SJSA1 (cell line): Measurements from ENCODE around the gene DLGAP5. TPM values are rescaled to one million over a fixed set of nuclear protein-coding genes. Genes with fewer than 3 reads are reported as not detected.

ENCODE experiments used
- DNase-seq, 2 experiments: peaks; one replicate each; pipeline ENCODE4 v3.0.0-alpha.2; 2015 to 2020; ENCODE audit warnings: low spot score in 2 of 2, low read depth in 1 of 2
- H3K27ac ChIP-seq: fragments of 250-450 bp; sonication (Bioruptor Pico); 2 replicates; pipeline ENCODE4 v1.5.1; 2020; ENCODE audit warnings: mild to moderate bottlenecking, moderate library complexity
- H3K27me3 ChIP-seq: fragments of 250-450 bp; sonication (Bioruptor Pico); replicated peaks from 2 replicates; pipeline ENCODE4 v1.5.1; 2020; ENCODE audit warnings: mild to moderate bottlenecking, moderate library complexity
- H3K36me3 ChIP-seq: fragments of 250-450 bp; sonication (Bioruptor Pico); 2 replicates; pipeline ENCODE4 v1.5.1; 2020; ENCODE audit warnings: mild to moderate bottlenecking
- H3K4me1 ChIP-seq: fragments of 250-450 bp; sonication (Bioruptor Pico); replicated peaks from 2 replicates; pipeline ENCODE4 v1.6.1; 2021; ENCODE audit warnings: mild to moderate bottlenecking
- H3K4me3 ChIP-seq: fragments of 250-450 bp; sonication (Bioruptor Pico); 2 replicates; pipeline ENCODE4 v1.5.1; 2020; ENCODE audit warnings: mild to moderate bottlenecking
- H3K9me3 ChIP-seq: fragments of 250-450 bp; sonication (Bioruptor Pico); replicated peaks from 2 replicates; pipeline ENCODE4 v1.5.1; 2020; ENCODE audit warnings: mild to moderate bottlenecking
- total RNA-seq: library from RNA; depleted of rRNA; stranded (reverse); fragments of >200 nt; shearing (Covaris generic); gene quantifications from 2 replicates; pipeline ENCODE4 v1.2.3, GENCODE V29; 2014; rRNA removed

Gene DLGAP5, protein sequence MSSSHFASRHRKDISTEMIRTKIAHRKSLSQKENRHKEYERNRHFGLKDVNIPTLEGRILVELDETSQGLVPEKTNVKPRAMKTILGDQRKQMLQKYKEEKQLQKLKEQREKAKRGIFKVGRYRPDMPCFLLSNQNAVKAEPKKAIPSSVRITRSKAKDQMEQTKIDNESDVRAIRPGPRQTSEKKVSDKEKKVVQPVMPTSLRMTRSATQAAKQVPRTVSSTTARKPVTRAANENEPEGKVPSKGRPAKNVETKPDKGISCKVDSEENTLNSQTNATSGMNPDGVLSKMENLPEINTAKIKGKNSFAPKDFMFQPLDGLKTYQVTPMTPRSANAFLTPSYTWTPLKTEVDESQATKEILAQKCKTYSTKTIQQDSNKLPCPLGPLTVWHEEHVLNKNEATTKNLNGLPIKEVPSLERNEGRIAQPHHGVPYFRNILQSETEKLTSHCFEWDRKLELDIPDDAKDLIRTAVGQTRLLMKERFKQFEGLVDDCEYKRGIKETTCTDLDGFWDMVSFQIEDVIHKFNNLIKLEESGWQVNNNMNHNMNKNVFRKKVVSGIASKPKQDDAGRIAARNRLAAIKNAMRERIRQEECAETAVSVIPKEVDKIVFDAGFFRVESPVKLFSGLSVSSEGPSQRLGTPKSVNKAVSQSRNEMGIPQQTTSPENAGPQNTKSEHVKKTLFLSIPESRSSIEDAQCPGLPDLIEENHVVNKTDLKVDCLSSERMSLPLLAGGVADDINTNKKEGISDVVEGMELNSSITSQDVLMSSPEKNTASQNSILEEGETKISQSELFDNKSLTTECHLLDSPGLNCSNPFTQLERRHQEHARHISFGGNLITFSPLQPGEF
- total RNA-seq, result 67.7 and 83.1 TPM in 2 replicates

- Histone ChIP-seq H3K27me3 (no peaks in the 10 kb centered on the region), H3K4me1 (peaks cover 19% of the 10 kb centered on the region), H3K27ac (peak within 1 kb of the TSS; percentile 77), H3K36me3 (peaks cover 19% of the 10 kb centered on the region), H3K9me3 (peaks cover 3% of the 10 kb centered on the region; the same call in 1 of the 2 replicates), H3K4me3 (peak within 1 kb of the TSS; percentile 64)
- DNase-seq, result peak; percentile 94 to 95
These were observed at the start of gene DLGAP5 for GRCh38 chr14:55191203-55192053. Gene DLGAP5, minus strand, starts transcription at chr14:55191585. Its CDS starts 2,406 bp downstream, at chr14:55189179.

DNA sequence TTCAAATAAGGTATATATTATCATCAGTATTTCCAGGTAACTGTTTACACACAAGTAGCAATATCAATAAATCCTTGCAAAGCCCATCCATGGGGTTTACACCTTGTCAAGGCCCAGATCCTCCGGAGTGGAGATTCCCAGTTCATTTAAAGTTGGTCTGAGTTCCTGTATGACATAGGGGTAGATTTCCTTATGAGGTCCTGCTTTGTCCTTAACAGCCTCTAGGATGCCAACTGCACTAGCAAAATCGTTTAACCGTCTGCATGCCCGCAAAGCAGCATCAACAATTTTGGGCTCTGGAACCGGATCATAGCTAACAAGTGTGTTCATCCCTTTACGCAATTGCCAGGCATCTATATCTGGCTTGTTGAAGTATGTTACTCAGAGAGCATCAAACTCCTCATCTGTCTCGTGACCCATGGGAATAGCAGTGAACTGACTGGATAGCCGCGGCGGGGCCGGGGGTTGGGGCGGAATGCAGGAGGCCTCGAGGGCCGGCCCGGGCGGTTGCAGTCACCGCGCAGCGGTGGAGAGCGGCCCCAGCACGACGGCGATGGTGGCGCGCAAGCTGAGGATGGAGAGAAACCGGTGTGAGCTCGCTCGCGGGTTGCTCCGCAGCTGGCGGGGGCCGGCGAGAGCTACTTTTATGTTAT is 49.3 kb upstream of the DLGAP5 start:
- H3K36me3 ChIP-seq, result no peaks in the 10 kb centered on the region
- no peak overlapping the region for H3K27ac ChIP-seq
- H3K4me1 ChIP-seq, result no peaks in the 10 kb centered on the region
- H3K27me3 ChIP-seq, result peaks cover 10% of the 10 kb centered on the region
- no peaks in the 10 kb centered on the region for H3K9me3 ChIP-seq
- no peak for DNase-seq
- no peak overlapping the region for H3K4me3 ChIP-seq

DNA sequence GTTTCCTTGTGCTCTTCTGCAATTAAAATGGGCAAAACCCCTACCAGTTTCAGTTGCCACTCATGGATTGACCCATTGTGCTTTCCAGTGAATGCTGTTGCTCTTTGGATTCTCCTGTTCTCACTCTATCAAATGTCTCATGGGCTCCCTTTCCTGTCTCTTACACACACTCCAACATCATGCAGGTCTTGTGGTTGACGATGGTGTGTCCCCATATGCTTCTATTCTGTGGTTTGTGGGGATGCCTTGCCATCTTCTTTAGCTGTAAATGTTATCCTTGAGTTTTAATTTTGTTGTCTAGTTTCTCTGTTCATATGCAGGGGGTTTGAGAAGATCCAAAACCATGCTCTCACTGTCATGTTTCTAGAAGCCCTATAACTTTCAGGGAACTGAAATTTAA is 47.9 kb upstream of the DLGAP5 start:
- H3K4me1 ChIP-seq, result no peaks in the 10 kb centered on the region
- H3K4me3 ChIP-seq, result no peak overlapping the region
- no peaks in the 10 kb centered on the region for H3K9me3 ChIP-seq
- no peak overlapping the region for H3K27ac ChIP-seq
- peaks cover 10% of the 10 kb centered on the region for H3K27me3 ChIP-seq
- no peaks in the 10 kb centered on the region for H3K36me3 ChIP-seq
- no peak for DNase-seq

DNA sequence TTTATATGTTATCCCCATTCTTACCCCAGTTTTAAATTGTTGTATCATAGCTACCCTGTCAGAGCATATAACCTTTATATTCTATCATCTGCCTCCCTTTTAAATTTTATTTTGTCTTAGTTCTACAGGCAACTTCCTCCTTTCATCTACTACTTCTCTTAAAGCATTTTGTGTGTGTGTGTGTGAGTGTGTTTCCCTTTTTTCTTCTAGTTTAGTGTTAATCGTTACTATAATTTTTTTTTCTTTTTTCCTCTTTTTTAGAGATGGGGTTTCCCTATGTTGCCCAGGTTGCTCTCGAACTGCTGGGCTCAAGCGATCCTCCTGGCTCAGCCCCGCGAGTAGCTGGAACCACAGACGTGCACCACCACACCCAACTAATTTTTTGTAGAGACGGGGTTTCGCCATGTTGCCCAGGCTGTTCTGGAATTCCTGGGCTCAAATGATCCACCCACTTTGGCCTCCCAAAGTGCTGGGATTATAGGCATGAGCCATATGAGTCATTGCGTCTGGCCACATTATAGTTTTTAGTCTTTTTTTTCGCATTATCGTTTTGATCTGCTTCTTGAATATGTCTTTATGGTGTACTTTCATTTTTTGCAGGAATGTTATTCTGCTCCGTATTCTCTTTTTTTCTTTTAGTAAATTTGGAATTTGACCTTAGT is 46.8 kb upstream of the DLGAP5 start:
- no peaks in the 10 kb centered on the region for H3K9me3 ChIP-seq
- H3K4me1 ChIP-seq, result no peaks in the 10 kb centered on the region
- H3K36me3 ChIP-seq, result no peaks in the 10 kb centered on the region
- DNase-seq, result no peak
- H3K27me3 ChIP-seq, result peaks cover 16% of the 10 kb centered on the region
- no peak overlapping the region for H3K4me3 ChIP-seq
- no peak overlapping the region for H3K27ac ChIP-seq

GRCh38 chr14:55233591-55233990 is 42.2 kb upstream of the DLGAP5 start:
- H3K9me3 ChIP-seq, result no peaks in the 10 kb centered on the region
- no peak for DNase-seq
- H3K4me3 ChIP-seq, result no peak overlapping the region

DNA sequence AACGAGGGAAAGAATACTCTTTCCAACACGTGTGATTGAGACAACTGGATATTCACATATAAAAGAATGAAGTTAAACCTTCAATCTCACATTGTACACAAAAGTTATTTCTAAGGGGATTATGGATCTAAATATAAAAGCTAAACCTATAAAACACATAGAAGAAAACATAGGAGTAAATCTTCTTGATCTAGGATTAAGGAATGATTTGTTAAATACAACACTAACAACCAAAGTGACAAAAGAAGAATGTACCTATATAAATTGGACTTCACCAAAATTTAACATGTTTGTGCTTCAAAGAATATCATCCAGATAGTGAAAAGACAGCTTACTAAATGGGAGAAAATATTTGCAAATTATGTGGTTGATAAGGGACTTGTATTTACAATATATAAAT is 36.9 kb upstream of the DLGAP5 start:
- DNase-seq, result no peak
- H3K27me3 ChIP-seq, result no peaks in the 10 kb centered on the region

More at GRCh38 chr14:55233591-55233990, 42.2 kb upstream of the DLGAP5 start:
- peaks cover 6% of the 10 kb centered on the region; the same call in 1 of the 2 replicates for H3K27me3 ChIP-seq
- no peaks in the 10 kb centered on the region for H3K36me3 ChIP-seq
- H3K27ac ChIP-seq, result no peak overlapping the region
- H3K4me1 ChIP-seq, result no peaks in the 10 kb centered on the region

DNA sequence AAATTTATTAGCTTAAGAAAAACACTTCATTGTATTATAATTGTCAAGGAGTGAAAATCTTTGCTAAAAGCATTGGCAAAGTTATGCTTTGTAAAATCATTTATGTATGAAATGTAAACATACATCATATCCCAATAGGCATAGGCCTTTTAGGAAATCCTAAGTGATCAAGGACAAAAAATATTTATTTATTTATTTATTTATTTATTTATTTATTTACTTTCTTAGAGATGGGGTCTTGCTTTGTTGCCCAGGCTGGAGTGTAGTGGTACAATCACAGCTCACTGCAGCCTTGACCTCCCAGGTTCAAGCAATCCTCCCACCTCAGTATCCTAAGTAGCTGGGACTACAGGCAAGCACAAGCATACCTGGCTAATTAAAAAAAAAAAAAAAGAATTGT is 32.0 kb upstream of the DLGAP5 start:
- H3K4me3 ChIP-seq, result no peak overlapping the region
- no peaks in the 10 kb centered on the region for H3K27me3 ChIP-seq
- H3K36me3 ChIP-seq, result no peaks in the 10 kb centered on the region
- DNase-seq, result no peak
- H3K4me1 ChIP-seq, result peaks cover 7% of the 10 kb centered on the region
- peaks cover 7% of the 10 kb centered on the region; the same call in 1 of the 2 replicates for H3K9me3 ChIP-seq
- H3K27ac ChIP-seq, result no peak overlapping the region

More for the DNA sequence above, 36.9 kb upstream of the DLGAP5 start:
- Histone ChIP-seq H3K9me3 (0 out of 2 replicates have a peak, but pooled peaks cover 7% of the 10 kb centered on the region), H3K4me3 (no peak overlapping the region), H3K4me1 (no peaks in the 10 kb centered on the region), H3K27ac (no peak overlapping the region), H3K36me3 (no peaks in the 10 kb centered on the region)

- H3K36me3 ChIP-seq, result no peaks in the 10 kb centered on the region
- H3K9me3 ChIP-seq, result peaks cover 7% of the 10 kb centered on the region; the same call in 1 of the 2 replicates
- DNase-seq, result no peak
- no peak overlapping the region for H3K4me3 ChIP-seq
- H3K4me1 ChIP-seq, result peaks cover 7% of the 10 kb centered on the region
- no peak overlapping the region for H3K27ac ChIP-seq
- no peaks in the 10 kb centered on the region for H3K27me3 ChIP-seq
These were observed 30.6 kb upstream of the DLGAP5 start for GRCh38 chr14:55221968-55222367.

- Histone ChIP-seq H3K36me3 (no peaks in the 10 kb centered on the region), H3K4me3 (no peak overlapping the region), H3K27me3 (no peaks in the 10 kb centered on the region), H3K4me1 (peaks cover 7% of the 10 kb centered on the region), H3K27ac (no peak overlapping the region), H3K9me3 (no peaks in the 10 kb centered on the region; the same call in 1 of the 2 replicates)
- peak in 1 of 2 experiments; percentile 46 for DNase-seq
These were observed 29.8 kb upstream of the DLGAP5 start for GRCh38 chr14:55221186-55221585.

DNA sequence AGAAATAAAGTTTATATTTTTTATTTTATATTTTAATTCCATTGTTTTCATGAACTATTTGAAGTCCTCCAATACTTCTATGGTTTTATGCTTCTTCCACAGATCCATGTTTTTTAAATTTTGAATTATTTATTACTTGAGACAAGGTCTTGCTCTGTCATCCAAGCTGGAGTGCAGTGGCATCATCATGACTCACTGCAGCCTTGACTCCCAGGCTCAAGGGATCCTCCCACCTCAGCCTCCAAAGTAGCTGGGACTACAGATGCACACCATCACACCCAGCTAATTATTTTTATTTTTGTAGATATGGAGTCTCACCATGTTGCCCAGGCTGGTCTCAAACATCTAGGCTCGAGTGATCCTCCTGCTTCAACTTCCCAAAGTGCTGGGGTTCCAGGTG is 28.8 kb upstream of the DLGAP5 start:
- no peak for DNase-seq
- no peaks in the 10 kb centered on the region for H3K36me3 ChIP-seq
- H3K4me3 ChIP-seq, result no peak overlapping the region
- peaks cover 7% of the 10 kb centered on the region for H3K4me1 ChIP-seq
- no peaks in the 10 kb centered on the region for H3K27me3 ChIP-seq
- no peaks in the 10 kb centered on the region; the same call in 1 of the 2 replicates for H3K9me3 ChIP-seq
- no peak overlapping the region for H3K27ac ChIP-seq

DNA sequence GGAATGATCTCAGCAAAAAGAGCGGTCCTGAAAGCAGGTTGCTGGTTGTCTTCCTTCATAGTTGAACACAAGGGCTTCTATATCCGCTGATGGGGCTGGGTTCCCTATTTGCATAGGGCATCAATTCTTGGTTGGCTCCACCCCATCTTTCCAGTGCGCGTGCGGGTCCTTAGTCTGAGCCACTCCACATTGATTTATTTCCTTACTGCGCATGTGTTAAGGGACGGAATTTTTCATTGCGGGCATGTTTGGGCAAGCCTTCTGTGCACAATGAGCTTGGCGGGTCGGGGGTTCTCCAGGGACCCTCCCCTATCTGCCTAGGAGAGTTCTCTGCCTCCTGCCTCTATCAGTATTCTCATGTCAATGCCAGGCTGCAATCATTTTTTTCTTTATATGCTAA is 21.2 kb upstream of the DLGAP5 start:
- no peak for DNase-seq
- H3K36me3 ChIP-seq, result no peaks in the 10 kb centered on the region
- H3K4me3 ChIP-seq, result no peak overlapping the region
- no peaks in the 10 kb centered on the region for H3K9me3 ChIP-seq
- H3K4me1 ChIP-seq, result no peaks in the 10 kb centered on the region
- H3K27me3 ChIP-seq, result no peaks in the 10 kb centered on the region
- no peak overlapping the region for H3K27ac ChIP-seq

DNA sequence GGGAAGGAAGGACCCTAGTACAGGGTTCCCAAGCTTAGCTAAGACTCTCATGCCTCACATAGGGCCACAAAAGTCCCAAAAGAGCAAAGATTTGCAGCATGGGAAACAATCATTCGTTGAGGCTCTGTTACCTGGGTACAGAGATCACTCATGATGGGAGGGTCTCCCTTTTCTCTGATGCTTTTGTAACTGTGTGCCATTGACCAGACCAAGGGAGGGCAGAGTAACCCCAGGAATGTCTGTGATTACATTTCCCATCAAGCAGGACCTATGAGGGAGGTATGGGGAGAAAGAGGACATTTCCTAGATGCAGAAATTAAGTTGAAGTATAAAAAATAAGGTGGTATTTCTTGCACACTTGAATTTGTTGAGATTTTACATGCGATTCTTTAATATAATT is 16.4 kb upstream of the DLGAP5 start:
- Histone ChIP-seq H3K36me3 (no peaks in the 10 kb centered on the region), H3K27ac (no peak overlapping the region), H3K4me3 (no peak overlapping the region), H3K9me3 (no peaks in the 10 kb centered on the region), H3K27me3 (no peaks in the 10 kb centered on the region), H3K4me1 (no peaks in the 10 kb centered on the region)
- DNase-seq, result no peak
